Measurements from ENCODE around the gene FBXO47.

FBXO47 gene

GRCh38 chr17:38891441-38891840 is 75.8 kb downstream of the FBXO47 start:
- no peak for TF ChIP-seq EZH2 (IDR thresholded peaks at IDR 0.05)
- TF ChIP-seq FOXP2 (optimal IDR thresholded peaks at IDR 0.05; ENCODE audit: control extremely low read depth, extremely low read length, insufficient read depth): no peak
- TF ChIP-seq POLR2AphosphoS5 (IDR thresholded peaks at IDR 0.05; ENCODE audit: borderline replicate concordance, low read depth, low read length): no peak
- Histone ChIP-seq H3K36me3 (ENCODE audit: insufficient read depth, low read length) (peaks cover 46% of the 10 kb centered on the region), H3K9me3 (ENCODE audit: low read depth, low read length) (no peaks in the 10 kb centered on the region), H3K27ac (no peak overlapping the region), H3K4me3 (no peak overlapping the region), H3K9ac (ENCODE audit: insufficient read length) (no peak overlapping the region)
- DNase-seq (ENCODE audit: low read depth, low spot score): no peak

- H3K36me3 ChIP-seq (ENCODE audit: insufficient read depth, low read length): peaks cover 47% of the 10 kb centered on the region
- DNase-seq (ENCODE audit: low read depth, low spot score): no peak
- no peak for TF ChIP-seq EZH2 (IDR thresholded peaks at IDR 0.05)
- TF ChIP-seq FOXP2 (optimal IDR thresholded peaks at IDR 0.05; ENCODE audit: control extremely low read depth, extremely low read length, insufficient read depth): no peak
- no peak for TF ChIP-seq POLR2AphosphoS5 (IDR thresholded peaks at IDR 0.05; ENCODE audit: borderline replicate concordance, low read depth, low read length)
- H3K4me3 ChIP-seq: no peak overlapping the region
- H3K9ac ChIP-seq (ENCODE audit: insufficient read length): no peak overlapping the region
- H3K27ac ChIP-seq: no peak overlapping the region
- no peaks in the 10 kb centered on the region for H3K9me3 ChIP-seq (ENCODE audit: low read depth, low read length)
Measured at GRCh38 chr17:38890410-38890746, 76.8 kb downstream of the FBXO47 start.

GRCh38 chr17:38889745-38890409 is 77.3 kb downstream of the FBXO47 start:
- TF ChIP-seq FOXP2 (optimal IDR thresholded peaks at IDR 0.05; ENCODE audit: control extremely low read depth, extremely low read length, insufficient read depth) (no peak), EZH2 (IDR thresholded peaks at IDR 0.05) (no peak), POLR2AphosphoS5 (IDR thresholded peaks at IDR 0.05; ENCODE audit: borderline replicate concordance, low read depth, low read length) (no peak)
- Histone ChIP-seq H3K36me3 (ENCODE audit: insufficient read depth, low read length) (peaks cover 52% of the 10 kb centered on the region), H3K27ac (no peak overlapping the region), H3K9me3 (ENCODE audit: low read depth, low read length) (no peaks in the 10 kb centered on the region), H3K9ac (ENCODE audit: insufficient read length) (no peak overlapping the region), H3K4me3 (no peak overlapping the region)
- DNase-seq (ENCODE audit: low read depth, low spot score): no peak

- H3K9me3 ChIP-seq (ENCODE audit: low read depth, low read length): no peaks in the 10 kb centered on the region
- no peak overlapping the region for H3K27ac ChIP-seq
- no peak overlapping the region for H3K4me3 ChIP-seq
- no peak for TF ChIP-seq POLR2AphosphoS5 (IDR thresholded peaks at IDR 0.05; ENCODE audit: borderline replicate concordance, low read depth, low read length)
- no peak for TF ChIP-seq FOXP2 (optimal IDR thresholded peaks at IDR 0.05; ENCODE audit: control extremely low read depth, extremely low read length, insufficient read depth)
- no peak for TF ChIP-seq EZH2 (IDR thresholded peaks at IDR 0.05)
- H3K36me3 ChIP-seq (ENCODE audit: insufficient read depth, low read length): peaks cover 48% of the 10 kb centered on the region
- no peak overlapping the region for H3K9ac ChIP-seq (ENCODE audit: insufficient read length)
- DNase-seq (ENCODE audit: low read depth, low spot score): no peak
Measured at GRCh38 chr17:38888842-38889241, 78.4 kb downstream of the FBXO47 start.

- Histone ChIP-seq H3K9ac (ENCODE audit: insufficient read length) (no peak overlapping the region), H3K36me3 (ENCODE audit: insufficient read depth, low read length) (peaks cover 43% of the 10 kb centered on the region), H3K4me3 (no peak overlapping the region), H3K27ac (no peak overlapping the region), H3K9me3 (ENCODE audit: low read depth, low read length) (no peaks in the 10 kb centered on the region)
- TF ChIP-seq FOXP2 (optimal IDR thresholded peaks at IDR 0.05; ENCODE audit: control extremely low read depth, extremely low read length, insufficient read depth) (no peak), EZH2 (IDR thresholded peaks at IDR 0.05) (no peak), POLR2AphosphoS5 (IDR thresholded peaks at IDR 0.05; ENCODE audit: borderline replicate concordance, low read depth, low read length) (no peak)
- DNase-seq (ENCODE audit: low read depth, low spot score): no peak
Measured at GRCh38 chr17:38886643-38887010, 80.6 kb downstream of the FBXO47 start.
